NCI-H1436 treated with DMSO at 0.1 percent for 48 hours (cell line): ENCODE data around the gene POGZ.
"Not testable (repeated sequence)": the region's sequence is repeated elsewhere in the genome, so short reads cannot be mapped to it uniquely, and the experiment has no call there.

Experiments
- DNase-seq: peaks from one replicate; lab custom pipeline; 2025; lab: John Stamatoyannopoulos, UW

Gene POGZ

DNA sequence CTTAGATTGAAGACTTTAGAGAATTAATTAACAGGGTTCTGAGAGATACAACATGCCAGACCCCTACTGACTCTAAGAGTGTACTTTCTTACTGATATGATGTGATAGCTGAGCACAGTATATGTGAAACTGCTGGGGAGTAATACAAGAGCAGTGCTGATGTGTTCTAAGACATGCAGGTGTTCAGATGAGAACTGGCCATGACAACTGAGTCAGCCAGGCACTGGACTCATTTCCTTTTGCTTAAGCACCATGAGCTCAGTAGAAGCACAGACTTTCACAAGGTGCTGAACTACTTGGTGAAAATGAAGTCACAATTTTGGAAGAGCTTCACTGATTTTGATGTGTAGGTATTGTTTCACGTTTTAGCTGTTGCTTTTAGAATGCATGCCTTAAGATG lies 15.9 kb upstream of the POGZ start:
- no peak for DNase-seq

DNA sequence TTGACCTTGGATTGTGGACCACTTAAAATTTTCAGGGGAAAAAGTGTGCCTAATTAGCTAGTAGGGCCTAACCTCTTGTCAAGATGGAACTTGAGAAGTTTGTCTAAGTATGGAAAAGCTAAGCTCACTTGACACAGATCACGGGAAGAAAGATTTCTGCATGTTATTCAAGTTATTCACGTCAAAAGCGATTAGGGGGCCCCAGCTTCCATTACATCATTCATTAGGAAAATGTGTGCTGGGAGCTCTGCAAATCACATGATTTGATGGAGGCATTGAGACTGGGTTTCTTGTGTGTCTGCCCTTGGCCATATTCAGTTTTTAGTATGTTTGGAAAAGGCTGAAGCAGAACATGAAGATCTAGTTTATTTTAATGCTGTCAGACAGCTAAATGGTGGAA lies 15.5 kb upstream of the POGZ start:
- DNase-seq: no peak

DNA sequence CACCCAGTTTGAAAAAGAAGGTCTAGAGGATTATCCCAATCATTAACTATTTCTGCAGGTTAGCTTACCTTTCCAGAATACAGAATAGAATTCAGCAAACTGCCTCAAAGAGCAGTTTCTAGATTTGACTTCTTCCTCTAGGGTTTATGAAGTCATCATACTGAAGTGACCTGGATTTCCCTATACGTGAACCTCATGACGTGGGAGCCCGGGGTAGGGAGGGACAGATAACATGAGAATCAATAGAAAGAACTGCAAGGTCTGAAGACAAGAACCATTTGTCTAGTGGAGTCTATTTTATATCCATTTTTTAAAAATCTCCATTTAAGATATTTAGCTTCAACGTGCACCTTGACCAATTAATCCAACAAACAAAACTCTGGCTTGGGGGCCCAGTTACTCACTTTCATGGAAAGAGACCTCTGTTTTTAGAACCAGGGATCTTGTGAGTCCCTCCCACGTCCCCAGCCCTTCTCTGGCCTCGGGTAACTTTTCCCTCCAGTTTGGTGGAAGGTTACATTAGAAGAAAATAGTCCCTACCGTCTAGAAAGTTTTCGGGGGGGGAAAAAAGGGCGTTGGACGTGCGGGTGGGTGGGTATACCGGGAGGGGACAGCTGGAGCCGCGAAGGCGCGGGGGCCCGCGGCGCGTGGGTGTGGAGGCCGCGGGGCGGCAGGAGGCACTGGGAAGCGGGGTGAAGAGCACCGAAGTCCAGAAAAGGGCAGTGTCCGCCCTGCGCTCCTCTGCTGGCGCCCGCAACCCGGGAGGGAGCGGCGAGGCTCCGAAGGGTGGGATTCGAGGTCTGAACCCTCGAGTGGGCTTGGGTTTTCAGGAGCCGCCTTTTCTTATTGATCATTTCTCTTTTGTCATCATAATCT lies 13.8 kb upstream of the POGZ start:
- no peak for DNase-seq

DNA sequence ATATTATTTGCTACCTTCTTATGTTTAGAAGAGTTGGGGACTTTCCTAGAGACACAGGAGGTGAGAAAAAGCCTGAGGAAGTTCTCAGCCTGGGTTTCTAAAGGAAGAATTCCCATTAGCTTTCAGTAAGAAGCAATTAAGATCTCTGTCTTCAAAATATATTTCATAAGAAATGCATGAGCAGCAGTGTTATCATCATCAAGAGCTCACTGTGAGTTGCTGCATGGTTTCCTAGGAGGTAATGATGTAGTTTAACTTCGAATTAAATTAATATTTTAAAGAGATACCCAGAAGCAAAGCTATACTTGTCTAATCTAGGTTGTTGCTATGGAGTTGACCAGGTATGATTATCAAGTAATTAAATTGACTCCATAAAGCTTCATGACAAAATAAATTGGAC lies 5.7 kb upstream of the POGZ start:
- DNase-seq: no peak

DNA sequence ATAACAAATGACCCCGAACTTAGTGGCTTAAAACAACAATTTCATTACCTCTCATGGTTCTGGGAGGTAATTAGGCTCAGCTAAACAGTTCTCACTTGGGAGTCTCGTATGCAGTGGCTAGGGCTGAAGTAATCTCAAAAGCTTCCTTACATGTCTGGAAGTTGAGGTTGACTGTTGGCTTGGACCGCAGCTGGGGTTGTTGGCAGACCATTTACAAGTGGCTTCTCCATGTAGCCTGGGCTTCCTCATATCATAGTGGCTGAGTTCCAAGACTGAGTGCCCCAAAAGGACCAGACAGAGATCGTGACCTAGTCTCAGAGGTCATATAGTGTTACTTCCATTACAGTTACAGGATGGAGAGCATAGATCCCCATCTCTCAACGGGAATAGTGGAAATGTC lies 2.4 kb upstream of the POGZ start:
- no peak for DNase-seq

DNA sequence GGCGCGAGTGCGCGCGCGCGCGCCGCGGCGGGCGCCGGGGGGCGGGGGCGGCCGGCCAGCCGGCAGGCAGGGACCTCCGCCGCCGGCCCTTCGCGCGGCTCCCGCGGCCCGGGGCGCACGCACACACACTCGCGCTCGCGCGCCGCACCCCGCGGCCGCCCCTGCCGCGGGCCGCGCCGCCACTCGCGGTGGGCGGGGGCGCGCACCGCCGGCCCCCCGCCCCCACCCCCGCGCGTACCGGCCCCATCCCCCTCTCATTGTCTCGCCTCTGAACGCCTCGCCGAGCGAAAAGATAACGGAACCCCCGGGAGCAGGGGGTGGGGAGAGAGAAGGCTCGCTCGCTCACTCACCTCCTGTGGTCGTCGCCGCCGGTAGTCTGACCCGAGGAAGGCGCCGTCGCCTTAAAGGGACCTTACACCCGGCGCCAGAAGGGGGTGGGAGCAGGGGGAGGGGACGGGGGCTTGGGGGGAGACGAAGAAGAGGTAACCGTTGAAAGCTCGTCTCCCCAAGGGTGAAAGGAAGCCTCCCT lies 428 bp downstream of the POGZ start:
- DNase-seq: no peak

DNA sequence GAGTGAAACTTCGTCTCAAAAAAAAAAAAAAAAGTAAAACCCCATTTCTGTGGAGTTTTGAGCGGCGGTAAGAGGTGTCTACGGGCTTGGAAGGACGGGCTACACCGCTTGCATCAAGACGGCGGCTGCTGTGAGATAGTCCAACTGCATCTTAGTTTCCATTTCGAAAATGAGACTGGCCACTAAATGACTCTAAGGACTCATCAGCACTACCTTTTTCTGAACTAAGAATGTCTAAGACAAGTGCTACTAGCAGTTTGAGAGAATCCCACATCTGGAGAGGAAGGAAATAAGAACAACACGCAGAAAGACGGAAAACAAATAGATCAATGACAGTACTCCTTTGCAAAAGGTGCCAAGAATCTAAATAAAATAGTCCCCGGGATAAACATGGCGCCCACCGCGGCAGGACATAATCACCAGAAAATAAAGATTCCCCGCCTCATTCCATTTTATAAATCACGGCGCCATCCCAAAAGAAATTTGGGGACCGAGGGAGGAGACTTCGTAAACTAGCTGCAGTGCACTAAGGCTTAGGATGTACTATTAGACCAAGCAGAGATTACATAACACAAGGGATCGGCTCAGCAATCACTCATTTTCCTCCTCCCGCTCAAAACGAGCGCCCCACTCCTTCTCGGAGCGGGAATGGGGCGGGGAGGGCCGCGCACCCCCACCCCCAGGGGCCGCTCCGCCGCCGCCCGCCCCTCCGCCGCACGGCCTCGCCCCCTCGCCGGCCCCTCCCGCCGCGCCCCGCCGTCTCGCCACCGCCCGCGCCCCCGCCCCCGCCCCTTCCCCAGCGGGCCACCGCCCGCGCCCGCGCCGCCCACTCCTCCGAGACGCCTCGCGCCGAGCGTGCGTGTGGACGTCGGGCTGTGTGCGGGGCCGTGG lies 1.1 kb downstream of the POGZ start:
- DNase-seq: peak; percentile 9

DNA sequence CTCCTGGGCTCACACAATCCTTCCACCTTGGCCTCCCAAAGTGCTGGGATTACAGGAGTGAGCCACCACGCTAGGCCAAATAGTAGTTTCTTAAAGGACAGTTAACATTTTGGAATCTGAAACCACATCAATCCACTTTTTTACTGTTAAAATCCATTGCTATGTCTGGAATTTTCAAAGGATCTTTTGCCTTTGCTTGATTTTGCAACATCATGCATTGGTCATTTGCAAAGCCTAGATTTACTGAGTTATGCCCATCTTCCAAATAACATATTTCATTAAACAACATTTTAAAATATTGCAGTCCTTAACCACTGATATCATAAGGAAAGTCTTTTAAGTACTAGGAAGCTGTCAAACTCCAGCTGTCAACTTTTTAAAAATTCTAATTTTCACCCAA lies 3.3 kb downstream of the POGZ start:
- no peak for DNase-seq

DNA sequence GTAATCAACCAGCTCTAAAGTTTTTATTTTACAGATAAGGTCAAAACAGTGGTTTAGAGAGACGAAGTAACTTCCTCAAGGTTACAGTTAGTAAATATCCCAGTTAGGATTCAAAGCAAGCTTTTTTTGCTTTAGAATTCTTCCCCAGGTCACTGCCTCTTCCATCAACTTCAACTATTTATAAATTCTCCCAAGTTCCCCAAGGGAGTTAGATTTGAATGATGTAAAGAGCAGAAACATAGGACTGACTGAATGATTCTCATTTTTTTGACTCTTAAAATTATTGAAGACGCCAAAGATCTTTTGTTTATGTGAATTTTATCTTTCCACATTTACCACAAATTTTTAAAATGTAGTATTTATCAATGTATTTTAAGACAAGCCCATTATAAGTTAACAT lies 4.1 kb downstream of the POGZ start:
- DNase-seq: no peak

DNA sequence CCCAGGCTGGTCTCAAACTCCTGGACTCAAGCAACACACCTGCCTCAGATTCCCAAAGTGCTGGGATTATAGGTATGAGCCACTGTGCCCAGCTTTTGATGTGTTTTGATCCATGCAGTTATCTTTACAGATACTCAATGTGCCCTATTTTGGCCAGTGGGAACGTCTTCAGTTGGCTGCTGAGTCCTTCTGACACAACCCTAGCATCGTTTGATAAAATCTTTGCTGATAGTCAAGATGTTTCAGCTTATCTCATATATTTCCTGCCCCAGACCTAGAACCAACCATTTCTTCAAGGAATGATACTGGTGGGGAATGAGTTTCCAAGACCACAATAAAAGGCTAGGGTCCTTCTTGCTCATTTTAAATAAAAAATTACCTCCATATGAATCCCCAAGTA lies 11.6 kb downstream of the POGZ start:
- no peak for DNase-seq

DNA sequence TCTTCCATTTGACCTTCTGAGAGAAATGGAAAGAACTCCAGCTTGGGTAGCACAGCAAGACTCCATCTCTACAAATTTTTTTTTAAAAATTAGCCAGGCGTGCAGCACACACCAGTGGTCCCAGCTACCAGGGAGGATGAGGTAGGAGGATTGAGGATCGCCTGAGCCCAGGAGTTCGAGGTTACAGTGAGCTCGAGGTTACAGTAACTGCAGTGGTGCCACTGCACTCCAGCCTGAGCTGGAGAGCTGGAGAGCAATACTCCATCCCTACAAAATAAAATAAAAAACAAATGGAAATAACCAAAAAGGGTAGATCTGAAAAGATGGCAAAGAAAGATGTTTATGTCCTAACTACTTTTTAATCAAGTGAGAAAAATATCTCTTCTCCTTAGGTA lies 14.5 kb downstream of the POGZ start:
- no peak for DNase-seq

DNA sequence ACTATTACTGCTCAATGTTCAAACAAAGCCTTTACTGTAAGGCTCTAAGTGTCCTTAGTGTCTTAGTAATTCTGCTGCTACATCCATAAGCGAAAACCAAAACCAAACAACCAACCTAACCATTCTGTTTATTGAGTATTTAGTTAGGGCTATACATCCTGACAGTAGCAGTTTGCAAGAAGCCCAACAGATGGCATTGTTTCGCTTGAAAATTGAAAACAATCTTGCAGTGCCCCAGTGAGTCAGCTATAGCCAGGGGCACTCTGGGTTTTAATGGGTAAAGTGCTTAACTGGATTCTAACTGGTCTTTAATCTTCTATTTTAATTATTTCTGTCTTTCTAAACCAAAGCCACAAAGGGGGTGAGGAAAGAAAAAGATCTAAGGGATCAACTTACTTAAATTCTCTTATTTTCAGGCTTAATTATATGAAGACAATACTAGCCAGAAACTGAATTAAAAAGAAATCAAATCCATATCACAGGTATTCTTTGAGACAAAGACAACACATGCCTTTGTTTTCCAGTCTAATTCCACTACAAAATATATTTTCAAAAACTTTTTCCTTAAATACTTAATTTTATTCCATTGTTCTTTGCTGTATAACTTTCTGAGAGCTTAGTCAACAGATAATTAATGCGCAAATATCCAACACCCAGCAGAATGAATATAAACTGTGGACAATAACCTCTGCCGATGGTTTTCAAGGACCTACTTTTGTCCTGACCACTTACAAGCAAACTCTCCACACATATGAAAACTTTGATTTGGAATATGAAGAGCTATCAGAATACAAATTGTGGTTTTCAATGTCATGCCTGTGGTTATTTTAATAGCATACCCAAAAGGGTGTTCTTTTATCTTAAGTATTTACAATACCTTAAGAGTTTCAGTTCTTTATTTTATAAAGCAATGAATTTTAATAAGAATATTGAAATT lies 15.2 kb downstream of the POGZ start:
- DNase-seq: peak; percentile 40

DNA sequence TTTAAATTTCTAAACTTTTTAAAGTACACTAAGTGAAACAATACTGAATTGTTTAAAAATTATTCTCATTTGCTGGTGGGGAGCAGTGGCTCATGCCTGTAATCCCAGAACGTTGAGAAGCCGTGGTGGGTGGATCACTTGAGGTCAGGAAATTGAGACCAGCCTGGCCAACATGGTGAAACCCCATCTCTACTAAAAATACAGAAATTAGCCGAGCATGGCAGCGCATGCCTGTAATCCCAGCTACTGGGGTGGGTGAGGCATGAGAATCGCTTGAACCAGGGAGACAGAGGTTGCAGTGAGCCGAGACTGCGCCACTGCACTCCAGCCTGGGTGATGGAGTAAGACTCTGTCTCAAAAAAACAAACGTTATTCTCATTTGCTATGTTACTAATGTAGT lies 21.9 kb downstream of the POGZ start:
- DNase-seq: not testable (repeated sequence)

DNA sequence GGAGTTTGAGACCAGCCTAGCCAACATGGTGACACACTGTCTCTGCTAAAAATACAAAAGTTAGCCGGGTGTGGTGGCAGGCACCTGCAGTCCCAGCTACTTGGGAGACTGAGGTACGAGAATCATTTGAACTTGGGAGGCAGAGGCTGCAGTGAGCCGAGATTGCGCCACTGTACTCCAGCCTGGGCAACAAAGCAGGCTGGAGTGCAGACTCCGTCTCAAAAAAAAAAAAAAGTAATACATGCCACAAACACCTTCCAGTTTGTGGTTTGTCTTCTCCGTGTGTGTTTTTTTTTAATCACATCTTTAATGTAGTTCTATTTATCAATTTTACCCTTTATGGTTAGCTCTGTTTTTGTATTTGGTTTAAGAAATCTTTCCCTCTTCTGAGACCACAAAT lies 22.3 kb downstream of the POGZ start:
- no peak for DNase-seq

DNA sequence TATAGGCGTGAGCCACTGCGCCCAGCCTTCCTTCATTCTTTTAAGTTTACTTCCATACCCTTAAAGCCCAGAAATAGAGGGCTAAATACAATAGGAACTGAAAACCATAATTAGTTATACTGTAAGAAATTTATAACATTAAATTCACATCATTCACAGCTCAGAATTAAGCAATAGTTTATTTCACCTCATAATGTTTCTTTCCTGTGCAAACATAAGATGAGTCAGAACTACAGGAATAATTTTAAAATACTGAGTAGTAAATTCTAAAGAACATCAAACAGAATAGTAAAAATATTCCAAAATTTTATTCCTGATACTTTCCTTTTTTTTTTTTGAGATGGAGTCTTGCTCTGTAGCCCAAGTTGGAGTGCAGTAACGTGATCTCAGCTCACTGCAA lies 24.1 kb downstream of the POGZ start:
- DNase-seq: no peak

DNA sequence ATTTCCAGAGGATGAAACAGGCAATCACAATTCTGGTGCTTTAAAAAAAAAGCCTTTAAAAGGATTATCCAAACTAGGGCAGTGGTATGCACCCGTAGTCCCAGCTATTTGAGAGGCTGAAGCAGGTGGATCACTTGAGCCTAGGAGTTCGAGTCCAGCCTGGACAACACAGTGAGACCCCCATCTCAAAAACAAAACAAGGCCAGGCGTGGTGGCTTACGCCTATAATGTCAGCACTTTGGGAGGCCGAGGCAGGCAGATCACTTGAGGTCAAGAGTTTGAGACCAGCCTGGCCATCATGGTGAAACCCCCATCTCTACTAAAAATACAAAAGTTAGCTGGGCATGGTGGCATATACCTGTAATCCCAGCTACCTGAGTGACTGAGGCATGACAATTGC lies 25.5 kb downstream of the POGZ start:
- not testable (repeated sequence) for DNase-seq

DNA sequence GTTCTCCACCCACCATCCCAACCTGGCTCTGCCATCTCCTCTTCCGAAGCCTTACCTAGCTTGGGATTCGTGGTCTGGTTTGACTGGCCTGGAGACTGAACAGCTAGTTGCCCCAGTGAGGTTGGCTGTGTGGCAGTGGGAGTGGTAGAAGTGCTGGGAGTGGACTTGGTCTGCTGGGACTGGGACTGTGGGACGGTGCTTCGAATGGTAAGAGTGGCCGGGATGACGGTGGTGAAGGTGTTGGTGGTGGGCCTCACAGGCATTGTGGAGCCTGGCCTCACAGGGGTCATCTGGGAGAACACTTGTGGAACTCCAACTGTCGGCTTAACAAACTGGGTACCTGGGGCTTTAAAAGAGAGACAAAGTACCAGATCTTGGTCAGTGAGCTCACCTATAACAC lies 31.2 kb downstream of the POGZ start:
- DNase-seq: no peak

DNA sequence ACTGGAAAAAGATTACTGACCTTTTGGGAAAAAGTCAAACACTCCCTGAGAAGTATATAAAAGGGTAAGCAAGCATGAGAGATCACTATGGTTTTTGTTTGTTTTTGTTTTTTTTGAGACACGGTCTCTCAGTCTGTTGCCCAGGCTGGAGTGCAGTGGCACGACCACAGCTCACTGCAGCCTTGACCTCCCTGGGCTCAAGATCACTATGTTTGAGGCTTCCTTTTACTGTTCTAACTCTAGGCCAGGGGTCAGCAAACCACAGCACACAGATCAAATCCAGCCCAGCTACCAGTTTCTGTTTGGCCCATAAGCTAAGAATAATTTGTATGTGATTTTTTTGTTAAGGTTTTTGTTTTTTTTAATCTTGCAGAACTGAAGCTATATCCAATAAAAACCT lies 34.2 kb downstream of the POGZ start:
- no peak for DNase-seq

DNA sequence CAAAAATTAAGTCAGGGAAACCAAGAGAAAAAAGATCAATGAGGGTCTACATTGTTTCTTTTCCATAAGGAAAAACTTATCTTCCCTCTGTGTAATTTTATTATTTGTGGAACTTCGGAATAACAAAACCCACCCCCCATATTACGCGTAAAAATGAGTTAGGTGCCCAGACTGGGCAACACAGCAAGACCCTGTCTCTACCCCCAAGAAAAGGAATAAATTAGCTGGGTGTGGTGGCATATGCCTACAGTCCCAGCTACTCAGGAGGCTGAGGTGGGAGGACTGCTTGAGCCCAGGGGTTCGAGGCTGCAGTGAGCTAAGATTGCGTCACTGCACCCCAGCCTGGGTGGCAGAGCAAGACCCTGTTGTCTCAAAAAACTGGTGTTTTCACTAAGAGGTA lies 39.5 kb downstream of the POGZ start:
- DNase-seq: no peak

DNA sequence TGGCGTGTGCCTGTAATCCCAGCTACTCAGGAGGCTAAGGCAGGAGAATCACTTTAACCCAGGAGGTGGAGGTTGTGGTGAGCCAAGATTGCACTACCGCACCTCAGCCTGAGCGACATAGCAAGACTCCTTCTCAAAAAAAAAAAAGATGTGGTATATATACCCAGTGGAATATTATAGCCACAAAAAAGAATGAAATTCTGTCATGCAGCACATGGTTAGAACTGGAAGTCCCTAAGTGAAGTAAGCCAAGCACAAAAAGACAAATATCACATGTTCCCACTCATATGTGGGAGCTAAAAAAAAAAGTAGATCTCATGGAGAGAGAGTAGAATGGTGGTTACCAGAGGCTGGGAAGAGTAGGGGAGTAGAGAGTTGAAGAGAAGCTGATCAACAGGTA lies 41.2 kb downstream of the POGZ start:
- no peak for DNase-seq

DNA sequence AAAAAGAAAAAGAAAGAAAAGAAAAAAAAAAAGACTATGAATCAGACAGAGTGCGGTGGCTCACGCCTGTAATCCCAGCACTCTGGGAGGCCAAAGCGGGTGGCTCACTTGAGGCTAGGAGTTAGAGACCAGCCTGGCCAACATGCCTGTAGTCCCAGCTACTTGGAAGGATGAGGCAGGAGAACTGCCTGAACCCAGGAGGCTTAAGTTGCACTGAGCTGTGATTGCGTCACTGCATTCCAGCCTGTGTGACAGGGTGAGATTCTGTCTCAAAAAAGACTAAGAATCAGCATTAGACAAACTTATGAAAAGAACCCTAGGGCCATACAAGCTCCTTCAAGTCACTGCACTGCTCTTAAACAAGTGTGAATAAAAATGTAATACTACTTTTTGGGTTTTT lies 43.1 kb downstream of the POGZ start:
- DNase-seq: no peak

DNA sequence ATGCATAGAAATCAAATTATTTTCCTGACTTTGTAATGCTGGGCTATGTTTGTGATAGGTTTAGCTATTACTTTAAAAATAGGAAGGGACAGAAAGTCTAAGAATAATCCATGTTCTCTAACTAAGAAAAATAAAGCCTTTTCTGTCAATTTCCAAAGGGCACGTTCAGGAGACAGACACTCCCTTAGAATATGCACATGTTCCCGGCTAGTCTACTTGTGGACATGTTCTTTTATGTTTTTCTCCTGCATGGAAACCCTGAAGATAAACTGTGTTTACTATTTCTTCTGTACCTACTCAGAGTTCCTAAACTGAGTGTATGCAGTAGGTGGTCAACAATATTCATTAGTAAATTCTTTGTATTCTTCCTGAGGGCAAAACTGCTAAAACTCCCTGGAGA lies 47.4 kb downstream of the POGZ start:
- no peak for DNase-seq
